Duodenal mucosa (tissue), 2 donors: ENCODE measurements around the gene TRIM44.

Experiments
- H3K27ac ChIP-seq: one replicate; pipeline ENCODE4 v1.7.0; 2013; ENCODE audit warnings: low read depth, low read length
- H3K27me3 ChIP-seq, 2 donors: one replicate each; pipeline ENCODE4 v1.7.0; 2013; ENCODE audit warnings: low read length in 2 of 2, control low read depth in 1 of 2; ENCODE audit not compliant: insufficient read depth in 2 of 2, control insufficient read depth in 1 of 2
- H3K36me3 ChIP-seq, 2 donors: one replicate each; pipeline ENCODE4 v1.7.0; 2013; ENCODE audit warnings: low read length in 2 of 2, control low read depth in 1 of 2; ENCODE audit not compliant: insufficient read depth in 2 of 2, control insufficient read depth in 1 of 2
- H3K4me1 ChIP-seq, 2 donors: one replicate each; pipeline ENCODE4 v1.7.0; 2013; ENCODE audit warnings: low read length in 2 of 2, control low read depth in 1 of 2; ENCODE audit not compliant: insufficient read depth in 2 of 2, control insufficient read depth in 1 of 2
- H3K4me3 ChIP-seq, 2 donors: one replicate each; pipeline ENCODE4 v1.7.0; 2013; ENCODE audit warnings: low read length in 2 of 2, low read depth in 1 of 2
- H3K9ac ChIP-seq, 2 donors: one replicate each; pipeline ENCODE4 v1.7.0; 2013; ENCODE audit warnings: low read length in 2 of 2, low read depth in 1 of 2
- H3K9me3 ChIP-seq, 2 donors: one replicate each; pipeline ENCODE4 v1.7.0; 2013; ENCODE audit warnings: low read length in 2 of 2, control low read depth in 1 of 2; ENCODE audit not compliant: control insufficient read depth in 1 of 2

The TRIM44 gene

GRCh38 chr11:35682230-35683173 lies 19.9 kb downstream of the TRIM44 start:
- Histone ChIP-seq H3K36me3 (peaks cover 4 to 17% of the 10 kb centered on the region in 2 donors), H3K4me1 (peaks cover 12 to 25% of the 10 kb centered on the region in 2 donors), H3K9me3 (no peaks in the 10 kb centered on the region), H3K4me3 (no peak overlapping the region), H3K9ac (no peak overlapping the region), H3K27me3 (no peaks in the 10 kb centered on the region), H3K27ac (no peak overlapping the region)

GRCh38 chr11:35683728-35684339 lies 21.3 kb downstream of the TRIM44 start:
- Histone ChIP-seq H3K36me3 (peaks cover 4 to 22% of the 10 kb centered on the region in 2 donors), H3K4me1 (peaks cover 12 to 25% of the 10 kb centered on the region in 2 donors), H3K9ac (no peak overlapping the region), H3K27me3 (no peaks in the 10 kb centered on the region), H3K4me3 (no peak overlapping the region), H3K9me3 (no peaks in the 10 kb centered on the region), H3K27ac (no peak overlapping the region)

DNA sequence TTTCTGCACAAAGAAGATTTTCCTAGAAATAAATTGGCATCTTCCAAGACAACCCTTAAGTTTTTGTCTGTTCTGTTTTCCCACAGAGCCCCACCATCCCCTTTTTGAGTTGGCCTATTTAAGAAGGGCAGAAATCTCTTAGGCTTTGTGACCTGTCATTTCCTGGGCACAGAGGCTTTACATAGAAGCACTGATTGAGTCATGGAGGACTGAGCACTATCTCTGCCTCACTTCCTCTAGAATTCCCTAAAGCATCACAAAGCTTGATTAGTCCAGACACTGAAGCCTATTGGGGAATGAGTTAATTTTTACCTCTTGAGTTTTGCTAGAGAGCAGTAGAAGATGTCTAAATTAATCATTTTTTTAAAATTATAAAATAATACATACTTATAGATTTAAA lies 25.4 kb downstream of the TRIM44 start:
- Histone ChIP-seq H3K27ac (no peak overlapping the region), H3K4me1 (peaks cover 0 to 10% of the 10 kb centered on the region in 2 donors), H3K36me3 (peaks cover 4 to 22% of the 10 kb centered on the region in 2 donors), H3K9ac (no peak overlapping the region), H3K4me3 (no peak overlapping the region), H3K9me3 (no peaks in the 10 kb centered on the region), H3K27me3 (no peaks in the 10 kb centered on the region)

DNA sequence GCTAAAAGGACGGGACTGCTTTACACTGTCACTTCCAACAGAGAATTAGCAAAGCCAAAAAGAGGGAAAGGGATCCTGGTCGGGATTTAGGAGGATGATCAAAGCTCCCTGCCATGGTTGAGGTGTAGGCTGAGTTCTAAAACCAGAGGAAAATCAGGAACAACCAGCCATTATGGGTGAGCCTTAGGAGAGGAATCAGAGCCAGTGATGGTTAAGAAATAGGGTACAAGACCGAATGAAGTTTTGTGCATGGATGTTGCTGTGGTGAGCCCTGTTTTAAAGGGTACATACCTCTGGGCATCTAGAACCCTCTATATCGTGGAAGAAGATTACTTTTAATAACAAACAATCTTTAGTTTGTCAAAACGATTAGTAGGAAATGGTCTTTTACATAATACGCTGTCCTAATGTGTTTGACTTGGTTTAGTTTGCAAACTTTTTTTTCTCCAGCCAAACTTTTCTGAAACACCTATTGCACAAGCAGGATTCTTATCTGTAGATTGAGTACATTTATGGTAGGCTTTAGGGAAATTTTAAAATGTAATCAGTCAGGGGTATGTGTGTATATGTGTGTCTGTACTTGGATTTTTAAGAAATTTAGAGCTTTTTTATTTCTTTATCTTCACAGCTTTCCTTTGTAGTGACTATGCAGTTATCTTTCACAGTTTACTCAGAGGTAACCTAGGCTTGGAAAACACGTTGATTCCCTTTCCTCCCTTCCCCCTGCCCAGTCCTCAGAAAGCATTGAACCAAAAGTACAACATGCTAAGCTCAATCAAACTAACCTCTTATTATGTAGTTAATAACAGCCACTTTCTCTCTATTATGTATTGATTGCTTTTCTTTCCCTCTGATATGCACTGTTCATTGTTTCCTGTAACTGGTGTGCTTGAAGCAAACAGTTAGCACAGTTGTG lies 26.8 kb downstream of the TRIM44 start:
- Histone ChIP-seq H3K27ac (no peak overlapping the region), H3K9me3 (no peaks in the 10 kb centered on the region), H3K36me3 (peaks cover 4 to 22% of the 10 kb centered on the region in 2 donors), H3K9ac (no peak overlapping the region), H3K27me3 (no peaks in the 10 kb centered on the region), H3K4me1 (peaks cover 0 to 1% of the 10 kb centered on the region in 2 donors), H3K4me3 (no peak overlapping the region)

DNA sequence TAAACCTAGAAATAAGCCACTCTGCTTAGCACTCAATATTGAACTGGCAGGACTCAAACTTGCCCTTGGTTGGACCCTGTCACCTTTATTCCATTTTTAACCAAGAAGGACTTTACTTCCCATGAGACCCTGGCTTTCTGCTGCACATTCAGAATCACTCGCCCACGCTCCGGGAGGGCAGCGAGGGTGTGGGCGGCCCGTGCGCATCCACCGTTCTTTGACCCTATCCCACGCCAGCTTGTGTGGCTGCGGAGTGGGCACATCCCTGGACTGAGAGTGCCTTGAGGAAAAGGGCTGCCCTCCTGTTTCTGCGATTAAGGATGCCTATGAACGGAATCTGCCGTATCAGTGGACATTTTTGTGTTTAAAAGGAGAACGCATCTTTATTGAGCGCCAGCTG lies 39.6 kb downstream of the TRIM44 start:
- H3K27ac ChIP-seq = no peak overlapping the region
- H3K9me3 ChIP-seq = peaks cover 2 to 5% of the 10 kb centered on the region in 2 donors
- no peak overlapping the region for H3K4me3 ChIP-seq
- H3K4me1 ChIP-seq = no peaks in the 10 kb centered on the region
- H3K27me3 ChIP-seq = no peaks in the 10 kb centered on the region
- H3K9ac ChIP-seq = no peak overlapping the region
- no peaks in the 10 kb centered on the region for H3K36me3 ChIP-seq

- H3K4me3 ChIP-seq = no peak overlapping the region
- no peak overlapping the region for H3K27ac ChIP-seq
- no peaks in the 10 kb centered on the region for H3K4me1 ChIP-seq
- H3K36me3 ChIP-seq = no peaks in the 10 kb centered on the region
- no peaks in the 10 kb centered on the region for H3K9me3 ChIP-seq
- no peaks in the 10 kb centered on the region for H3K27me3 ChIP-seq
- no peak overlapping the region for H3K9ac ChIP-seq
Observed at GRCh38 chr11:35709376-35709775, 46.8 kb downstream of the TRIM44 start.

- Histone ChIP-seq H3K9ac (no peak overlapping the region), H3K4me1 (no peaks in the 10 kb centered on the region), H3K4me3 (no peak overlapping the region), H3K36me3 (no peaks in the 10 kb centered on the region), H3K9me3 (no peaks in the 10 kb centered on the region), H3K27me3 (no peaks in the 10 kb centered on the region), H3K27ac (no peak overlapping the region)
Observed at GRCh38 chr11:35711173-35711910, 48.8 kb downstream of the TRIM44 start.

- Histone ChIP-seq H3K27ac (no peak overlapping the region), H3K27me3 (no peaks in the 10 kb centered on the region), H3K4me3 (no peak overlapping the region), H3K9ac (no peak overlapping the region), H3K36me3 (no peaks in the 10 kb centered on the region), H3K4me1 (no peaks in the 10 kb centered on the region), H3K9me3 (no peaks in the 10 kb centered on the region)
Observed at GRCh38 chr11:35711924-35712323, 49.3 kb downstream of the TRIM44 start.

DNA sequence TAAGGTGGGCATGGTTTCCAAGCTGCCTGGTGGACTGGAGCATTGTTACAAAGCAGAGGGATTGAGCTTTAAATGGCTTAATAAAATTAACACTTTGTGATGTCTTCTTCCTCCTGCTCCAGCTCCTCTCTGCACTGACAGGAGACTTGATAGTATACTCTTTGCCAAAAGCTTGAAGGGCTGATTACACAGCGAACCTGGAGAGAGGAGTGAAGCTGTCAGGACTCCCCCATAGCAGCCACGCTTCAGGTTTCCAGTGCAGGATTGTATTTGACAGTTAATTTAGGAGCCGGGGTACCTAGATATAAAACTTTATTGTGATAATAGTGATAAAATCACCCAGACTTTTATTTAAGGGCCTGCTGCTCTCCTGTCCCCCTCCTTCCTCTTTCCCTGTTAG lies 50.0 kb downstream of the TRIM44 start:
- H3K27ac ChIP-seq = no peak overlapping the region
- no peak overlapping the region for H3K4me3 ChIP-seq
- no peaks in the 10 kb centered on the region for H3K27me3 ChIP-seq
- no peak overlapping the region for H3K9ac ChIP-seq
- H3K36me3 ChIP-seq = no peaks in the 10 kb centered on the region
- no peaks in the 10 kb centered on the region for H3K4me1 ChIP-seq
- H3K9me3 ChIP-seq = no peaks in the 10 kb centered on the region
